ENCODE data around the gene ITM2B. TPM values are rescaled to one million over a fixed set of nuclear protein-coding genes. Genes with fewer than 3 reads are reported as not detected.
"Not testable (repeated sequence)": the region's sequence is repeated elsewhere in the genome, so short reads cannot be mapped to it uniquely, and the experiment has no call there.

ITM2B gene
- total and polyA plus RNA-seq, 5 experiments from 2014 or later, result 733 to 1,292 (median 1,063) TPM

DNA sequence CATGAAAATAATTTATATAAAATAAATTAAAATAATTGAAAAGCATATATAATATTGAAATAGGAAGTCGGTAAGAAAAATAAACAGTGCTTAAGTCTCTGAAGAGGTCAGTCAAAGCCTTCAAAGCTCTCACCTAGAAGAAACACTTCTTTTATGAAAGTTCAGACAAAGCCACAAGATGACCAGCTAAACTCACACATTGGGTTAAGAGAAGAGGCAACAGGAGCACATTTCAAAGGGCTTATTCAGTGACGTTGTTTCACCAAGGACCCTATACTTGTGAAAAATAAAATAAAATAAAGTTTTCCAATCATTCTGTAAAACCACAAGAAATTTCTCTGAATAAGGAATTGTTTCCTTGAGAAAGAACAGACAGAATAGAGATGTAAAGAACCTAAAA is 2.5 kb upstream of the ITM2B start:
- peak overlapping the region in 6 of 10 donors; percentile 97 to 99 (median 98) for H3K27ac Mint-ChIP-seq
- POLR2A ChIA-PET, result interaction anchor here (1.0 to 7.4 kb wide), 4 partner anchors 8 to 75 kb away, joined by 3 to 113 read pairs (median 48); no protein-coding TSS in a partner anchor
- H3K4me3 Mint-ChIP-seq, result no peak overlapping the region
- H3K4me1 Mint-ChIP-seq, result peaks cover 18 to 59% (median 47%) of the 10 kb centered on the region in 4 donors
- H3K36me3 Mint-ChIP-seq, result peaks cover 3 to 9% (median 6%) of the 10 kb centered on the region in 3 donors
- DNase-seq, result no peak
- no peaks in the 10 kb centered on the region for H3K27me3 Mint-ChIP-seq
- no peaks in the 10 kb centered on the region for H3K9me3 Mint-ChIP-seq
- ATAC-seq, result no peak

- no peak for DNase-seq
- H3K27me3 Mint-ChIP-seq, result no peaks in the 10 kb centered on the region
- peak overlapping the region; percentile 4 to 99 (median 94) for H3K4me3 Mint-ChIP-seq
- peaks cover 3 to 14% (median 12%) of the 10 kb centered on the region in 3 donors for H3K36me3 Mint-ChIP-seq
- POLR2A ChIA-PET, result interaction anchor here (0.6 to 7.4 kb wide), 9 partner anchors 9 to 137 kb away, joined by 3 to 113 read pairs (median 27); partner anchors contain the start of gene MED4
- H3K4me1 Mint-ChIP-seq, result peaks cover 23 to 61% (median 52%) of the 10 kb centered on the region in 4 donors
- H3K9me3 Mint-ChIP-seq, result no peaks in the 10 kb centered on the region
- no peak for ATAC-seq
- H3K27ac Mint-ChIP-seq, result peak overlapping the region; percentile 54 to 99 (median 98)
Measured at GRCh38 chr13:48231080-48231479, 1.9 kb upstream of the ITM2B start.

GRCh38 chr13:48231933-48232332 is 1.1 kb upstream of the ITM2B start:
- Mint-ChIP-seq H3K9me3 (no peaks in the 10 kb centered on the region), H3K27me3 (no peaks in the 10 kb centered on the region), H3K27ac (peak overlapping the region; percentile 97 to 99 (median 98)), H3K4me3 (peak overlapping the region; percentile 84 to 99 (median 96)), H3K4me1 (peaks cover 30 to 64% (median 55%) of the 10 kb centered on the region in 4 donors), H3K36me3 (peaks cover 6 to 23% (median 19%) of the 10 kb centered on the region in 3 donors)
- POLR2A ChIA-PET, result interaction anchor here (0.7 to 7.4 kb wide), 22 partner anchors 10 to 351 kb away, joined by 3 to 113 read pairs (median 10); partner anchors contain the start of genes MED4 and RB1
- ATAC-seq, result no peak
- DNase-seq, result no peak

GRCh38 chr13:48232420-48233045 is 473 bp upstream of the ITM2B start:
- ATAC-seq (peak; percentile 9 to 19), DNase-seq (peak in 1 of 10 donors; percentile 28)
- no peaks in the 10 kb centered on the region for H3K27me3 Mint-ChIP-seq
- H3K4me1 Mint-ChIP-seq, result peaks cover 31 to 67% (median 57%) of the 10 kb centered on the region in 4 donors
- peaks cover 6 to 25% (median 23%) of the 10 kb centered on the region in 3 donors for H3K36me3 Mint-ChIP-seq
- H3K4me3 Mint-ChIP-seq, result peak overlapping the region; percentile 84 to 99 (median 96)
- H3K9me3 Mint-ChIP-seq, result no peaks in the 10 kb centered on the region
- POLR2A ChIA-PET, result interaction anchor here (0.6 to 7.4 kb wide), 33 partner anchors 9 to 742 kb away, joined by 3 to 113 read pairs (median 6); partner anchors contain the start of genes MED4, NUDT15 and RB1
- H3K27ac Mint-ChIP-seq, result peak overlapping the region; percentile 97 to 99 (median 98)

GRCh38 chr13:48233889-48234488 is 983 bp downstream of the ITM2B start:
- Mint-ChIP-seq H3K27ac (peak overlapping the region; percentile 97 to 99 (median 99)), H3K9me3 (no peaks in the 10 kb centered on the region), H3K36me3 (peaks cover 10 to 38% (median 23%) of the 10 kb centered on the region in 3 donors), H3K4me3 (peak overlapping the region; percentile 77 to 99 (median 96)), H3K27me3 (no peaks in the 10 kb centered on the region), H3K4me1 (peaks cover 26 to 65% (median 51%) of the 10 kb centered on the region in 4 donors)
- POLR2A ChIA-PET, result interaction anchor here (1.3 to 7.4 kb wide), 20 partner anchors 12 to 140 kb away, joined by 4 to 113 read pairs (median 16); partner anchors contain the start of gene MED4
- ATAC-seq, result peak in 1 of 2 donors; percentile 4
- no peak for DNase-seq

GRCh38 chr13:48234566-48235340 is 1.7 kb downstream of the ITM2B start:
- no peaks in the 10 kb centered on the region for H3K9me3 Mint-ChIP-seq
- ATAC-seq, result no peak
- peaks cover 26 to 72% (median 53%) of the 10 kb centered on the region in 4 donors for H3K4me1 Mint-ChIP-seq
- DNase-seq, result peak in 1 of 10 donors; percentile 18
- H3K27ac Mint-ChIP-seq, result peak overlapping the region; percentile 90 to 99 (median 98)
- peaks cover 17 to 45% (median 23%) of the 10 kb centered on the region in 3 donors for H3K36me3 Mint-ChIP-seq
- H3K27me3 Mint-ChIP-seq, result no peaks in the 10 kb centered on the region
- peak overlapping the region; percentile 77 to 99 (median 96) for H3K4me3 Mint-ChIP-seq
- POLR2A ChIA-PET, result interaction anchor here (0.8 to 3.3 kb wide), 17 partner anchors 14 to 140 kb away, joined by 3 to 20 read pairs (median 4); partner anchors contain the start of gene MED4

- peak overlapping the region; percentile 77 to 99 (median 93) for H3K4me3 Mint-ChIP-seq
- no peaks in the 10 kb centered on the region for H3K9me3 Mint-ChIP-seq
- DNase-seq, result peak in 2 of 10 donors; percentile 17 to 33
- peak overlapping the region; percentile 85 to 97 (median 90) for H3K27ac Mint-ChIP-seq
- H3K4me1 Mint-ChIP-seq, result peaks cover 28 to 76% (median 57%) of the 10 kb centered on the region in 4 donors
- peaks cover 22 to 52% (median 23%) of the 10 kb centered on the region in 3 donors for H3K36me3 Mint-ChIP-seq
- no peaks in the 10 kb centered on the region for H3K27me3 Mint-ChIP-seq
- ATAC-seq, result peak in 1 of 2 donors; percentile 12
- POLR2A ChIA-PET, result interaction anchor here (0.7 to 3.3 kb wide), 20 partner anchors 15 to 198 kb away, joined by 3 to 20 read pairs (median 4); partner anchors contain the start of genes MED4 and NUDT15
Measured at GRCh38 chr13:48235341-48236135, 2.5 kb downstream of the ITM2B start.

- Mint-ChIP-seq H3K27ac (peak overlapping the region; percentile 34 to 97 (median 90)), H3K4me3 (peak overlapping the region; percentile 77 to 99 (median 93)), H3K27me3 (no peaks in the 10 kb centered on the region), H3K36me3 (peaks cover 23 to 62% (median 27%) of the 10 kb centered on the region in 3 donors), H3K4me1 (peaks cover 28 to 78% (median 58%) of the 10 kb centered on the region in 4 donors), H3K9me3 (no peaks in the 10 kb centered on the region)
- no peak for ATAC-seq
- POLR2A ChIA-PET, result interaction anchor here (0.7 to 3.3 kb wide), 8 partner anchors 14 to 142 kb away, joined by 3 to 20 read pairs (median 12); partner anchors contain the start of gene MED4
- peak in 2 of 10 donors; percentile 17 to 24 for DNase-seq
Measured at GRCh38 chr13:48236528-48237353, 3.7 kb downstream of the ITM2B start.

DNA sequence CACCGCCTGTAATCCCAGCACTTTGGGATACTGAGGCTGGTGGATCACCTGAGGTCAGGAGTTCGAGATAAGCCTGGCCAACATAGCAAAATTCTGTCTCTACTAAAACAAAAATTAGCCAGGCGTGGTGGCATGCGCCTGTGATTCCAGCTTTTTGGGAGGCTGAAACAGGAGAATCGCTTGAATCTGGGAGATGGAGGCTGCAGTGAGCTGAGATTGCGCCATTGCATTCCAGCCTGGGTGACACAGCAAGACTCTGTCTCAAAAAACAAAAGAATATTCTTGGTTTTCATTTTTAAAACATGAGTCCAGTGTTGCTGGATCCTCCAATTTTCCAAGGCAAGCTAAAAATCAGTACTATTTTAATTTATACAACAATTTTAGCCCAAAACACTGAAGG is 6.4 kb downstream of the ITM2B start:
- H3K4me3 Mint-ChIP-seq, result peak overlapping the region in 6 of 10 donors; percentile 27 to 48 (median 38)
- not testable (repeated sequence) for DNase-seq, H3K27me3 Mint-ChIP-seq, ATAC-seq, H3K9me3 Mint-ChIP-seq
- POLR2A ChIA-PET, result interaction anchor here (1.3 kb wide), 1 partner anchor 18 kb away, joined by 4 read pairs; no protein-coding TSS in a partner anchor
- H3K36me3 Mint-ChIP-seq, result peaks cover 14 to 78% (median 27%) of the 10 kb centered on the region in 3 donors
- H3K4me1 Mint-ChIP-seq, result peaks cover 31 to 90% (median 70%) of the 10 kb centered on the region in 4 donors
- peak overlapping the region in 6 of 10 donors; percentile 29 to 65 (median 50) for H3K27ac Mint-ChIP-seq

DNA sequence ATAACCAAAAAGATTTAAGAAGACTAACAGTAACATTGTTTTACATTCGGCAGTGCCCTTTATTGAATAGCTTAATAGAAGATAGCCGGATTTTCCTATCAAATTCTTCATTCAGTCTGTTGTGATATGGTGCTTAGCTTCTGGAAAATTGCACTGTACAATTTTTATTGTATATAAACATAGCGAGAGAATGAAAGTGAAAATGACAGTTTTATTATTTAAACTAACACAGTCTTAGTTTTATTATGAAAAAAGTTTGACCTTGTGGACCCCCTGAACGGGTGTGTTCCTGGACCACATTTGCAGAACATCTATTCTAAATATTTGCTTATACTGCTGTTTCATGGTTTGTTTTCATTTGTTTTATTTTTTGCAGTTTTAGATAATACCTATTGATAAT is 8.6 kb downstream of the ITM2B start:
- H3K9me3 Mint-ChIP-seq, result no peaks in the 10 kb centered on the region
- peak overlapping the region in 7 of 10 donors; percentile 27 to 66 (median 44) for H3K4me3 Mint-ChIP-seq
- POLR2A ChIA-PET, result interaction anchor here (0.6 to 1.2 kb wide), 3 partner anchors 9 to 87 kb away, joined by 3 to 4 read pairs (median 4); partner anchors contain the start of gene ITM2B
- H3K27me3 Mint-ChIP-seq, result no peaks in the 10 kb centered on the region
- H3K36me3 Mint-ChIP-seq, result peaks cover 3 to 78% (median 21%) of the 10 kb centered on the region in 3 donors
- H3K27ac Mint-ChIP-seq, result peak overlapping the region in 7 of 10 donors; percentile 15 to 87 (median 55)
- DNase-seq, result no peak
- H3K4me1 Mint-ChIP-seq, result peaks cover 25 to 91% (median 68%) of the 10 kb centered on the region in 4 donors
- ATAC-seq, result no peak
